GM21526 (cell line): Measurements from ENCODE around the gene PRKCH.

ENCODE experiments used
- ATAC-seq: cut with Tn5 transposase; IDR thresholded peaks from one replicate; pipeline ENCODE4 v1.9.1; 2021; ENCODE audit warnings: moderate library complexity; ENCODE audit not compliant: unreplicated experiment, low FRiP score

The PRKCH gene

GRCh38 chr14:61502459-61503093 is 181.2 kb downstream of the PRKCH start:
- ATAC-seq = peak; percentile 10

- ATAC-seq = peak; percentile 72
Observed at GRCh38 chr14:61503167-61503801, 181.9 kb downstream of the PRKCH start.

DNA sequence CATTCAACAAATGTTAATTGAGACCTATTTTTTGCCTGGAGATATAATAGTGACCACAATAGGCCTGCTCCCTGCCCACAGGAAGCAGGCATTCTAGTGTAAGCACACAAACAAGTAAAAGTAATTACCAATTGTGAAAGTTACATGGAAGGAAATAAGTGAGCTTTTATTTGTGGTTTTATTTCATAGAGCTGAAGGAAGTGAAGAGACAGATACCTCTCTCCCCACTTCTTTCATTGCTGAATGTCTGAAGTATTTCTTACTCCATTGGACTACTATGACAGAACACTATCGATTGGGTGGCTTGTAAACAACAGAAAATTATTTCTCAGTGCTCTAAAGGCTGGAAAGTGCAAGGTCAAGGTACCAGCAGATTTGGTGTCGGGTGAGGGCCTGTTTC is 183.5 kb downstream of the PRKCH start:
- no peak for ATAC-seq

DNA sequence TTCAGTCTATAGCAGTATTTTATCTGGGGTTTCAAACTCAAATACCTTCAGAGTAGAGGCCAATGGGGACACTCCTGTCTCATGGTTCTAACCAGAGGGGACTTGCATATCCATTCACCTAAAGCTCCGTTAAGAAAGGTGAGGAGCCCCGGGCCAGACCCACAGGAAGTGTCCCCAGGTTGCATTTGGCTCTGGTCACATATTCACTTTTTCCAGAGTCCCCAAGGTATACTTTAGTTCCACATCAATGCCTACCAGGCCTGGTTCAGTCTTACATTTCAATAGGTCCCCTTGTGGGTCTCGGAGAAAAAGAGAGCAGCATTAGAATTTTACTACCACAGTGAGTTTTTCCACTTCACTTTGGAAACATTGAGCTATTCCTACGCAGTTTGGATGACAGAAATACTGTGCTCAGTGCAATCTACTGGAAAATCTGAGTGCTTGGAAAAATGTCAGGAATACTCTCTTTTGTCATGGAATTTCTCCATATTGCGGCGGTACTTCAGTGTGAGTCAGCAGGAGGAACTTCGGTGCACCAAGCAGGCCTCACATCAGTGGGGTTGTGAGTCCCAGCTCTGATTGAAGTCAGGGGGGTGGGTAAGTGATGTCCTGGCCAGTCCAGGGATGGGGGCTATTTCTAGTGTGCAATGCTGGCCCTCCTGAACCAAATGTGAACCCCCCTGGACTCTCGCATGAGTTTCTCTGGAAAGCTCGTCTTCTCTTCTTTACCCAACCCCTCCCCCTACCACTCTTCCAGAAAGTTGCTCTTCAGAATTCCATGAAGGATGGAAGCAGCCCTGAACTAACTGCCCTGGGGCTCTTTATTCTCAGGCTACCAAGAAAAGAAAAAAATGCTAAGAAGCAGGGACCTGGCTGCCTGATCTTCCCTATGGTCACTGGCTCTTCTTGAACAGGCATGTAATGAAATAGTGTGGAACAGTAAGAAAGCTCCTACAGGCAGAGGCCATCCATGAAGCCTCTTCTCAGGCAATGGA is 184.7 kb downstream of the PRKCH start:
- ATAC-seq = no peak

DNA sequence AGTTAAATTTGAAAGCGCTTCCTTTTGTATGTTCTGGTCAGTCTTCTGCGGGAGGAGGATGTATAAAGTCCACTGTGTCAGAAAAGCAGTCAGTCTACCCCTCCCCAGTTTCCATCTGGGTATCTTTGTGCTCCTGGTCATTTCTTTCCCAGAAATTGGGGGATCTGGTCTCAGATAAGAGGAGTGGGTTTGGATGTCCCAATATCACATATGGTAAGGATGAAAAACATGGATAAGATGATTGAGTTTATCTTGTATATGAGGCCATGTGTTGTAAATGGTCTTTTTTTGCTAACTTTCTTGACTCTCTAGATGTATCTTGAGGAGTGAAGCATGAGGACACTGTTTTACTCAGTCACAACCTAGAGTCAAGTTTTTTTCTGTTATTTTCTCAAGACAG is 187.1 kb downstream of the PRKCH start:
- no peak for ATAC-seq

- no peak for ATAC-seq
Observed at GRCh38 chr14:61510736-61511557, 189.6 kb downstream of the PRKCH start.

DNA sequence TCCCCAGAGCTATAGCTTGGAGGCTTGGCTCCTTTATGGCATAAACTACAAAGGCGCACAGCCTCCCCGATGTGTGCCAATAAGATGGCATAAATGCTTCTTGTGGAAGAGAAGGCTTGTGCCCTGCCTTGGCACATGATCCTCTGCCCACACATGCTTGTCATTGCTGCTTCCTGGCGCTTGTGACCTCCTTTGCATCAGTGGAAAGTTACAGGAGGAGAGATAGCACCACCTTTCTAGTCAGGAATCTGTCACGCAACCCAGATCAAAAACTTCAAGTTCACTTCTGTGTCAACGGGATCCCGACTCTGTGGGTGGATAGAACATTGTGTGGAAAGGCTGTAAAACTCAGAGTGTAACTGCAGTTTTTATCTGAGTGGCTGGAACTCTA is 190.2 kb downstream of the PRKCH start:
- ATAC-seq = no peak

GRCh38 chr14:61512026-61512834 is 190.9 kb downstream of the PRKCH start:
- ATAC-seq = no peak

GRCh38 chr14:61513986-61514830 is 192.8 kb downstream of the PRKCH start:
- no peak for ATAC-seq

DNA sequence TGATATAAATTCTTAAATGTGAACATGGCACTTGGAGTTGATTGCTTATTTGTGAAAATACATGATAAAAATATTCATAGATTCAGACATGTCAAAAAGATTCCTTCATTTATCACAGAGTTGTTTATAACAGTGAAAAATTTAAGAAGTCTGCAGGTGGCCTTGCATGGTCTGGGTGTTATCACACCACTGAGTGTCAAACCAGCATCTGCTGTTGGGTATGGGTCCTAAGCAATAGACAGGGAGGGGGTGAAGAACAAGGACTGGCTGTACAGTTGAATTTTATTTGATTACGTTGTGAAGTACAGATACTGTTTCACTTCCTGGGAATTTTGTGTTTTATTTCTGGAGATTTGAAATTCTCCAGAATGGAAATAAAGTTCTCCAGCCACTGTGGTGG is 193.5 kb downstream of the PRKCH start:
- no peak for ATAC-seq

DNA sequence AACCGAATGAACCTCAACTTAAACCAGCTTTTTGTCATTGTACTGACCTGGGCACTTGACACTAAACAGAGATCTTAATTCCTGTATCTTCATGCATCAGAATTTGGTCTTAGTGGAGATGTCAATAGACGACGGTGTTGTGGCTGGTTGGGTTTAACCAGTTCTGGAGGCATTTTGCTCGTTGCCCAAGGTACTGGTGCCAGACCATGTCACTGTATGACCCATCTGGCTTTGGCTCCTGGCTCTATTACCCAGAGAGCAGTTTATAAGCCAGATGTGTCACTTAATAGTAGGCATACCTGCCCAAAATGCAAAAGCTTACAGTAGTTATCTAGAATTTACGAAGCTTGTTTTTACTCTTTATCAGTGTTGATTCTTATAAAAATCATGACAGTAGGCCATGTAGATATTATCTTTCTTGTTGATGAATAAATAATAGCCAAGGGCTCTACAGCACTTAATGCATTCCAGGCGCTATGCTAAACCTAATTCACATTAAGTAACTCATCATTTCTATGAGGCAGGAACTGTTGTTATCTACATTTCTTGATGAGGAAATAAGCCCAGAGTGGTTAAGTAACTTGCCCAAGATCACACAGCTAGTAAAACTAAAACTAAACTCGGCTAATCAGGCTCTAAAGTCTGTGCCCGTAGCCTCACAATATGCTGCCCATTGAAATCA is 194.2 kb downstream of the PRKCH start:
- ATAC-seq = no peak

- ATAC-seq = no peak
Observed at GRCh38 chr14:61516118-61516743, 194.9 kb downstream of the PRKCH start.

DNA sequence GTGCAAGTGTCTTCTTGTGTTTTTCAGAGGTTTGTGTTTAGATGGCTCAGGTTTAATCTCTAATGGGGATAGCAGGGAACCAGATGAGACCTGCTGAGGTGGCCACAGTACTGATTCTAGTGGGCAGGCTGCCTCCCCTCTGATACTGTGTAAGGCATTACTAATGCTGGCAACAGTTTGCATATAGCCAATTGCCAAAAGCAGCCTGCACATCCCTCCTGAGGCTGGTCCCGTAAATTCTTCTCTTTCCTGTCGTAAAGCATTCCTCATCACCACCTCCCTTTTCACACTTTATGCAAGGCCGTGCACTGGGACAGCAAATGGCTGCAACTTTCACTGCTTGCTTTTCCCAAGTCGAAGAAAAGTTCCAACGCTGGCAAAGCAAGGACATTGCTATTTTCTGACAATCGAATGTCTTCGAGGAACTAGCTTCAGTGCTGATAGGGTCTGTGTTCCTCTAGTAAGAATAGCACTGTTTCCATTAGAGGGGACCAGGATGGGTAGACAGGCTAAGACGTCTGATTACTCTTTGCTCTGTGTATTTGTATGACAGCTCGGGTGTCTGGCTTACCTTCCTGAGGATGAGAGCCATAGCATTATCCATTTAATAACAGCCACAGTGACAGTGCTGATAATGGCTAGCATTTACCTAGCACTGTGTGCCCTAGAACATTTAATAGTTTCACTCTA is 195.7 kb downstream of the PRKCH start:
- no peak for ATAC-seq

DNA sequence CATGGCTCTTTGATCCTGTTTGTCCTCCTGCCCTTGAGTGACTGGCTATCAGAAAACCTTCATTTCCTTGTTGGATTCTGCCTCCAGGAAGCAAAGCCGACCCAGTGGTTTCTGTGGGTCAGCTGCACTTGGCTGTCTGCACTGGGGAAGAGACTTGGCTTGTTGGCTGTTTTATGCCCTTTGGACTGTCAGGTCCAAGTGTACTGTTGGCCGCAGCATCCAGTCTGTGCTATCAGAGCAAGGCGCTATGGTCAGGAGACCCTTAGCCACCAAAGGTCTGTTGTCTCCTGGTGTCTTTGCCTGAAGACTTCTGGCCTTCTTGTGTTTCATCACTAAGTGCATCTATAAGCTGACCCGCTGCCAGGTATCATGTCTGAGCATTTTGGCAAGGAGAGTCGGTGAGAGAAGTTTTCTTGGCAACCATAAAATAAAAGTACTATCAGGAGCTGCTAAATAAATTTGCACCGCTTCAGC is 196.6 kb downstream of the PRKCH start:
- no peak for ATAC-seq

DNA sequence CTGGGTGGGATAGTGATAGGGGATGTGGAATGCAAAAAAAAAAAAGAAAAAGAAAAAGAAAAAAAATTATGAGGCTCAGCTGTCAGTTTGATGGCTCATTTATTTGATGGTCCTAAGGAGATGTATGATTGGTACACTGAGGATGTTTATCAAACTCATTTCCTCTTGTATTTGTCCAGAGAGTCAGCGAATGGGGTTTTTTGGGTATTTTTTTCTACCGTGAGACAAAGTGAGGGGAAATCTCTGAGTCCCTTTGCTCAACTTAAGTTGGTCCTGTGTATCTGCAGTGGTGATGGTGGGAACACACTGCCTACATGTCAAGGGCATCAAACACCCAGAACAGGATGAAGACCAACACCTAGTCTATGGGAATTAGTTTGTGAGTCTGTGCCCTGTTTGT is 197.0 kb downstream of the PRKCH start:
- ATAC-seq = no peak

DNA sequence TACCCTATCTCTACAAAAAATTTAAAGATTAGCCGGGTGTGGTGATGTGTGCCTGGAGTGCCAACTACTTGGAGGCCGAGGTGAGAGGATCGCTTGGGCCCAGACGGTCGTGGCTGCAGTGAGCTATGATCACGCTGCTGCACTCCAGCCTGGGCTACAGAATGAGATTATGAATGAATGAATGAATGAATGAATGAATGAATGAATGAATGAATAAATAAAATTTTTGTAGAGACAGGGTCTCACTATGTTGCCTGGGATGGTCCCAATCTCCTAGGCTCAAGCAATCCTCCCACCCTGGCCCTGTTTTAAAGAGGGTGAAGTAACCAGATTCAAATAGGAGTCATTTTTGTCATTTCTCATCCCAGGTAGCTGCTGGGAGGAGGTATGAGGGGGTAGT is 197.7 kb downstream of the PRKCH start:
- no peak for ATAC-seq

DNA sequence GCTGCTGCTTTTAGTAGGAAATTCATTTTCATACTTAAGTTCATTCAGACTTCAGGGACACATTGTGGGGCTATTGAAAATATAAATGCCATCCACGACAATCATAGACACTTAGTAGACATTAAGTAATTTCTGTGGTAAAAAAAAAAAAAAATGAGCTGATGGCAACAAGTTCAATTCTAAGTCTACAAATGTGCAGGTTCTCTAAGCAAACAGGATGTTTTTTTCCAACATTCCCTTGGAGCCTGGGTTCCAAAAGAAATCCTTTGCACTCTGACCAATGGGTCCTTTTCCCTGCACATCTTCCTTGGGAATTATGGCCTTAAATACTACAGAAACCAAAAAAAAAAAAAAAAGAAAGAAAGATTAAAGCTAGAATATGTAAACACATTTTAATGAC is 198.4 kb downstream of the PRKCH start:
- no peak for ATAC-seq
